ENCODE results near the gene FBP1.
A peak's percentile ranks its signal among the peaks of the same experiment; 100 is the strongest.

The FBP1 gene

DNA sequence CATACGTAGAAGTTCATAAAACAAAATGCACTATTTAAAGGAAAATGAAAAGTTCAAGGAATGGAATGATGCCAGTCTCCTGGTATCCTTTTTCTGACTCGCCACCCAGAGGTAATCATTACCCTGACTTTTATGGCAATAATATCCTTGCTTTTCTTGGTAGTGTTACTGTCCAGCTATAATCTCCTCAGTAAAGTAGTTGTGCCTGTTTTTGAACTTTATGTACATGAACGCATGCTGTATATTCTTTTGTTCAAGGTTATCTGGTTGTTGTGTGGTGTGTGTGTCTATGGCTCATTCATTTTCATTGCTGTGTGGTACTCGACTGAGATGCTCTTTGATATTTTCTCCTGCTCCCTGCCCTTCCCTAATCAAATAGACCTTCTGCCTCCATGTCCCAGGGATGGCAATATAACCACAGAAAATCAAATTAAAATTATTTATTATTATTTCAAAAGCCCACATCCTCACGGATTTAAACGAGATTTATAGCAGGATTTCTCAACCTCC lies 29.2 kb upstream of the FBP1 start:
- no peak overlapping the region for H3K27ac Mint-ChIP-seq
- no peaks in the 10 kb centered on the region for H3K36me3 Mint-ChIP-seq (ENCODE audit: low read depth)
- H3K9me3 Mint-ChIP-seq: no peaks in the 10 kb centered on the region
- H3K4me1 Mint-ChIP-seq (ENCODE audit: low read depth): peaks cover 11% of the 10 kb centered on the region
- H3K4me3 Mint-ChIP-seq: peak overlapping the region; percentile 87
- peaks cover 67% of the 10 kb centered on the region for H3K27me3 Mint-ChIP-seq (ENCODE audit: low read depth)
- DNase-seq (ENCODE audit: low spot score): no peak

DNA sequence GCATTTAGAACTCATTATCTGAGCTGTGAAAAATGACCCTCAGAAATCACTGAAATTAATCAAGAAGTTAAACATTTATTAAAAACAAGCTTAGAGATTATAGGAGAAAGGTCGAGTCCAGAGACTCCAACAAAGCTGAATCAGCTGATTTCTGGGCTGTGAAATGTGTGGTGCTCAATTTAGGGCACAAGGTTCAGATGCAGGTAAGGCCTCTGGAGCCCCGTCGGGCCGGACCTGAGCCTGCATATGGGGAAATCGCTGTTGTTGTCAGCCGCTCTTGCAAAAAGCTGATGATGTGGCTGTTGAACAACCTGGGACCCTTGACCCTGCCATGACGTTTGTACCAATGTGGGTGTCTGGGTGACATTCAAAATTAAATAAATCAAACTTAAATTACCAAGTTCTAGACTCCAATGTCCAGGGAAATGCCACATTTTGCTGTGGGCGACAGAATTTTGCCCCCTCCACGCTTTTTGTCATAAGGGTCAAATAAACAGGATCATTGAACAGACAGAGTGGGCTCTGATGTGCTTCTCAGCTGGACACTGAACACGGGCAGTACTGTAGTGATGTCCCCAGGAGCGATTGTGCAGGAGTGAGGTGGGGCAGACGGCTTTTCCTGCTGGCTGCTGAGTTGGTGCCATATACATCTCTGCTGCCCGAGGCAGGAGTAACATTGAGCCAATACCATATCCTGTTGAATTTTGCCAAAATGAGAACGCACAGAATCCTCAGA lies 27.2 kb upstream of the FBP1 start:
- Mint-ChIP-seq H3K9me3 (no peaks in the 10 kb centered on the region), H3K36me3 (ENCODE audit: low read depth) (no peaks in the 10 kb centered on the region), H3K4me3 (no peak overlapping the region), H3K27me3 (ENCODE audit: low read depth) (peaks cover 63% of the 10 kb centered on the region), H3K27ac (no peak overlapping the region), H3K4me1 (ENCODE audit: low read depth) (peaks cover 11% of the 10 kb centered on the region)
- DNase-seq (ENCODE audit: low spot score): no peak

DNA sequence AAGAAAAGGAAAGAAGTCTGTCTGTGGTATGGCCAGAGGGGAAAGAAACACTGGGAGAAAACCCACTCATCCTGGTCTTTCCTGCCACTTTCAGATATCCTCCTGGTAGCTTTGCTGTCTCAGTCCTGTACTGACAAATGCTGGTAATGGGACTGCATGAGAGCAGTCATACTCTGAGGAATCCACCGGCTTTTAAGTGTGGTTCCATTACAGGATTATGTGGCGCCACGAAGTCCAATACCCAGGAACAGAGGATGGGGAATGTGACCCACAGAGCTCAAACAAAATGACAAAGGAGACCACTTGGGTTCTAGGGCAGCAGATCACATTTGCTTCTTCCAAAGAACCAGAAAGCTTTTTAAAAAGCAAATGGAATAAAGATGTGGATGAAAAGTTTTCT lies 26.3 kb upstream of the FBP1 start:
- Mint-ChIP-seq H3K4me1 (ENCODE audit: low read depth) (peaks cover 11% of the 10 kb centered on the region), H3K27me3 (ENCODE audit: low read depth) (peaks cover 61% of the 10 kb centered on the region), H3K36me3 (ENCODE audit: low read depth) (no peaks in the 10 kb centered on the region), H3K4me3 (no peak overlapping the region), H3K9me3 (no peaks in the 10 kb centered on the region), H3K27ac (no peak overlapping the region)
- no peak for DNase-seq (ENCODE audit: low spot score)

DNA sequence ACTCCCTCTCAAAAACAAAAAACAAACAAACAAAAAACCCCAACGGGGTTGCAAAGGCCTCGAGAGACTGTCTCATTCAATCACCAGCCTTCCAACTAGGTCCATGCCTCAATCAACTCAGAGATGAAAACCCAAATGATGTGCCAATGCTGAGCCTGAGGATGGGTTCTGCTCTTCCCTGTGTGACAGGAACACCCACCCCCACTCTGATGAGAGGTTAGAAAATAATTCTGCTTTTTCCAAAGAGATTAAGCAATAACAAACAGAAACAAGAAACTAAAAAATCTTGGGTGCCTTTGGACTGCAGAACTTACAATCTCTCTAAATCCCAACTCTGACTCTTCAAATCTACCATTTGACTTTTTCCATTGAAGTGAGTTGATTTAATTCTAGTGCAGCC lies 25.5 kb upstream of the FBP1 start:
- Mint-ChIP-seq H3K4me1 (ENCODE audit: low read depth) (peaks cover 9% of the 10 kb centered on the region), H3K27ac (no peak overlapping the region), H3K9me3 (no peaks in the 10 kb centered on the region), H3K27me3 (ENCODE audit: low read depth) (peaks cover 60% of the 10 kb centered on the region), H3K36me3 (ENCODE audit: low read depth) (no peaks in the 10 kb centered on the region), H3K4me3 (no peak overlapping the region)
- no peak for DNase-seq (ENCODE audit: low spot score)

DNA sequence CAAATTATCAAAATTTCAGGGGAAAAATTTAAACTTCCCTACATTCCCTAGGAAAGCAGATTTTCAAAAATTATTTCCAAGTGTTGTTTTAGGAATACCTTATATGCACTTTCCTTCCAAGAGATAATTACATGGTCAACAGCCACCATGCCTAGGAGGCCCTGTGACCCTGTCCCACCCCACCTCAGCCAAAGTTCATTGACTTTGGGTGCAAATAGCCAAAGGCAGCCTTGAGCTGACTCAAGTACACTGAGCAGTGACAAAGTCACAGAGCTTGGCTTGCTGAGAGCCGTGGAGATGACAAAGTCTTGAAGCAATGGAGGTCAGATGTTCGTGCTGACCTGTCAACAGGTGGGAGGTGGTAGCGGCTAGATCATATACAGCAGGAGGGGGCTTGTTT lies 24.3 kb upstream of the FBP1 start:
- H3K27ac Mint-ChIP-seq: no peak overlapping the region
- no peak for DNase-seq (ENCODE audit: low spot score)

DNA sequence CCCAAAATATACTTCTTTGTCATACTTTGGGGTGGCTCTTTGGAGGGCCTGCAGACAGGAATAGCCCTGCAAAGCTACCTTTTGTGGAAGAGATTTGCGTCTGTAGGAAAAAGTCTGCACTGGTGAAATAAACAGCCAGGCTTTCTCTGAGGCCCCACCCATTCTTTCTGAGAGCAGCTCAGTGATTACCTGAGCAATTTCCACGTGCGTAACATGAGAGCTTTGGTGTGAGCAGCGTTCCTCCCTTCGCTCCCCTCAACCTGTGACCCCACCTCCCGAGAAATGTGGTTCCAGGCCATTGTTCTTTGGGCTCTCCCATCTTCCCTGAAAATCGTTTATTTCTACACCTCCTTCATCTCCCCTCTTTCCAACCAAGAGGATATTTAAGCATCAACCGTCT lies 23.8 kb upstream of the FBP1 start:
- Mint-ChIP-seq H3K4me1 (ENCODE audit: low read depth) (no peaks in the 10 kb centered on the region), H3K27ac (no peak overlapping the region), H3K4me3 (no peak overlapping the region), H3K27me3 (ENCODE audit: low read depth) (peaks cover 56% of the 10 kb centered on the region), H3K36me3 (ENCODE audit: low read depth) (no peaks in the 10 kb centered on the region), H3K9me3 (no peaks in the 10 kb centered on the region)
- no peak for DNase-seq (ENCODE audit: low spot score)

More for the DNA sequence above, 24.3 kb upstream of the FBP1 start:
- Mint-ChIP-seq H3K4me3 (no peak overlapping the region), H3K4me1 (ENCODE audit: low read depth) (peaks cover 2% of the 10 kb centered on the region), H3K27me3 (ENCODE audit: low read depth) (peaks cover 58% of the 10 kb centered on the region), H3K36me3 (ENCODE audit: low read depth) (no peaks in the 10 kb centered on the region), H3K9me3 (no peaks in the 10 kb centered on the region)

DNA sequence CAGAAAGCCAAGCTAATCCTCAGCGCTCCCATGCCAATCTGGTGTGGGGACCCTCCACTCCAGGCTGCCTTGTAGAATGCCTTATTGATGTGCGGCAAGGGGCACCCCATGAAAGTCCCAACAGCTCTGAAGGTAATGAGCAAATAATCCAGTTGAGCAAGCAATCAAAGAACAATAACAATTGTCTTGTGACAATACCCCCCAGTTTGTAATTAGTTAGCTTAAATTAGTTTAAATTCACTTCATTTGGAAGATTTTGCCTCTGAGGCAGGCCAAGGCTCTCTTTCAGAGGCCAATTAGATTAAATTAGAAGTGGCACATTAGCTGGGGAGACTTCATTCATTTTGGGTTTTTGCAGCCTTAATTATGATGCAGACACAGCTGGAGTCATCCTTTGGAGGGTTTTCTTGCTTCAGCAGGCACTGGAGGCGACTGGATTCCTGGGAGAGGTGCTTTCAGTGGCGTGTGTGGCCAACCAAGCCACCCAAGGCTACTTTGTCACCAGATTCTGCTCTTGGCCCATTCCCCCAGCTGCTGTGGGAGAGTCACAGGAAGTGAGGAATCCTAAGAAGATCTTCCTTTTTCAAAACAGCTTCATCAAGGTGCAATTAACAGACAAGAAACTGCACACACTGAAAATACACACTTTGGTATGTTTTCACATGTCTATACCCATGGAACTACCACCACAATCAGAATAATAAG lies 17.9 kb upstream of the FBP1 start:
- DNase-seq (ENCODE audit: low spot score): no peak
- no peak overlapping the region for H3K27ac Mint-ChIP-seq
- H3K4me3 Mint-ChIP-seq: peak overlapping the region; percentile 5
- H3K36me3 Mint-ChIP-seq (ENCODE audit: low read depth): no peaks in the 10 kb centered on the region
- no peaks in the 10 kb centered on the region for H3K9me3 Mint-ChIP-seq
- H3K4me1 Mint-ChIP-seq (ENCODE audit: low read depth): peaks cover 19% of the 10 kb centered on the region
- peaks cover 11% of the 10 kb centered on the region for H3K27me3 Mint-ChIP-seq (ENCODE audit: low read depth)

DNA sequence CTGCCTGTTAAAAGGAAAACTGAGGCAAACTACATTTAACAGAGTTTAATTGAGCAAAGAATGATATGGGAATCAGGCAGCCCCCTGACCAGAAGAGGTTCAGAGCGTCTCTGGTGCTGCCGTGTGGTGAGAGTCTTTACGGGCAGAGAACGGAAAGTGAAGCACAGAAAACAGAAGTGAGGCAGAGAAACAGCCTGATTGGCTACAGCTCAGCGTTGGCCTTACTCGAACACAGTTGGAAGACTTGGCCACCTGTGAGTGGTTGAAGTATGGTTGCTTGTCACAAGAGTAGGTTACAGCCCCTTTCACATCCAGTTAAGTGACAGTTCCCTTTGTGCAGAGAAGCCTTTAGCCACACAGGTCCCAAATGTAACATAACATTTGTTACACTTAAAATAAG lies 16.9 kb upstream of the FBP1 start:
- peak; percentile 35 for DNase-seq (ENCODE audit: low spot score)
- Mint-ChIP-seq H3K27ac (peak overlapping the region; percentile 68), H3K36me3 (ENCODE audit: low read depth) (no peaks in the 10 kb centered on the region), H3K4me1 (ENCODE audit: low read depth) (peaks cover 19% of the 10 kb centered on the region), H3K27me3 (ENCODE audit: low read depth) (peaks cover 8% of the 10 kb centered on the region), H3K4me3 (peak overlapping the region; percentile 73), H3K9me3 (no peaks in the 10 kb centered on the region)

DNA sequence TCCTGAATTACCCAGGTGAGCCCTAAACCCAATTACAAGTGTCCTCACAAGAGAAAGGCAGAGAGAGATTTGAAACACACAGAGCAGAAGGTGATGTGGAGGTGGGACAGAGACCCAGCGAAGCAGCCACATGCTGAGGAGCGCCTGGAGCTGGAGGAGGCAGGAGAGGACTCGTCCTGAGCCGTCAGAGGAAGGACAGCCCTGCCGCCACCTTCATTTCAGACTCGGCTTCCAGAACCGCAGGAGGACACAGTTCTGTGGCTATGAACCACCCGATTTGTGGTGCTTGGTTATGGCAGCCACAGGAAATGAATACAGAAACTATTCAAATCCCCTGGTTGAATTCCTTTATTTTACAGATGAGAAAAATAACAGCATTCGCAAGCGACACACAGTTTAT lies 16.4 kb upstream of the FBP1 start:
- peak overlapping the region; percentile 73 for H3K4me3 Mint-ChIP-seq
- DNase-seq (ENCODE audit: low spot score): no peak
- no peaks in the 10 kb centered on the region for H3K9me3 Mint-ChIP-seq
- peaks cover 19% of the 10 kb centered on the region for H3K4me1 Mint-ChIP-seq (ENCODE audit: low read depth)
- H3K27me3 Mint-ChIP-seq (ENCODE audit: low read depth): peaks cover 8% of the 10 kb centered on the region
- H3K27ac Mint-ChIP-seq: peak overlapping the region; percentile 68
- H3K36me3 Mint-ChIP-seq (ENCODE audit: low read depth): no peaks in the 10 kb centered on the region

DNA sequence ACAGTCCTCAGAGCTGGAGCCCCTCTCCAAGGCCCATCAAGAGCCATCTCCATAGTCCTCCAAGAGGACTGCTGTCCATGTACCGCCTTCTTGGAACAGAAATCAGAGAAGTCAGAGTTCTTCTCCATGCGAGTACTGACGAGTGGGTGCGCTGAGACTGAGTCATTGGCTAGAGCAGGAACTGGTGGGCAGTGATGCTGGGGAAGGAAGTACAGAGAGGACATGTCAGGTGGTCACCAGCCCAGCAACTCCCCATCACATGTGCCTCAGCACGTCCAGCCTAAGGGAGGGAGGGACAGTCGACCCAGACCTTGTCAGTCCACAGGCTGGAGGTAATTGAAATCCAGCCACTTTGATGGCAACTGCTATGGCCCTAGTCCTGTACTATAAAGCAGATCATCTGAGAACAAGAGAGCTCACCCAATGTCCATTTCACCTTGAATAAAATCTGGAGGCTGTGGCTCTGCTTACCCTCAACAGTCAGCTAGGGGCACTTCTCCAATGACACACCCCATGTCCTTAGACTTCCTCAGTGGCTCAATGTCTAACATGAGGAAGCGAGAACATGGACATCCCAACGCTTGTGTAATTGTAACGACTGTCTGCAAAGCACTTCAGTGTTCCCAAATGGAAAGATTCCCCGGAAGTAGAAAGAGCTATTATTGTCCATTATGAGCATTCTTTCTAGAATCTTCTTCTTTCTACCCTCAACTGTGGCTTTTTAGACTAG lies 15.0 kb upstream of the FBP1 start:
- H3K36me3 Mint-ChIP-seq (ENCODE audit: low read depth): no peaks in the 10 kb centered on the region
- peak; percentile 8 for DNase-seq (ENCODE audit: low spot score)
- no peak overlapping the region for H3K4me3 Mint-ChIP-seq

DNA sequence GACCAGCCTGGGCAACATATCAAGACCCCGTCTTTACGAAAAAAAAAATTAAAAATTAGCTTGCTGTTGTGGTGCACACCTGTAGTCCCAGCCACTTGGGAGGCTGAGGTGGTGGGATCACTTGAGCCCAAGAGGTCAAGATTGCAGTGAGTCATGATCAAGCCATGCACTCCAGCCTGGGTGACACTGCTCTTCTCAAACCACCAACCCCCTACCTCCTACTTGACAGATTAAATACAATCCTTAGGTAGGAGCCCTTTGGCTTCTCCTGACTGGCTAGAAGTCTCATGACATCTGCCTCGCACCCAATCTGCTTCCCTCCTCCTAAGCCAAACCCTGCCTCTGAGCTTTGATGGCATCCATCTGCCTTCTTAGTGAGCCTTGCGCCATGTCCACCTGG lies 11.6 kb upstream of the FBP1 start:
- Mint-ChIP-seq H3K4me3 (no peak overlapping the region), H3K4me1 (ENCODE audit: low read depth) (peaks cover 13% of the 10 kb centered on the region), H3K27me3 (ENCODE audit: low read depth) (peaks cover 19% of the 10 kb centered on the region), H3K9me3 (no peaks in the 10 kb centered on the region), H3K36me3 (ENCODE audit: low read depth) (no peaks in the 10 kb centered on the region), H3K27ac (no peak overlapping the region)
- DNase-seq (ENCODE audit: low spot score): no peak

More for the DNA sequence above, 15.0 kb upstream of the FBP1 start:
- no peaks in the 10 kb centered on the region for H3K9me3 Mint-ChIP-seq
- H3K27ac Mint-ChIP-seq: no peak overlapping the region
- H3K4me1 Mint-ChIP-seq (ENCODE audit: low read depth): peaks cover 19% of the 10 kb centered on the region
- peaks cover 8% of the 10 kb centered on the region for H3K27me3 Mint-ChIP-seq (ENCODE audit: low read depth)

DNA sequence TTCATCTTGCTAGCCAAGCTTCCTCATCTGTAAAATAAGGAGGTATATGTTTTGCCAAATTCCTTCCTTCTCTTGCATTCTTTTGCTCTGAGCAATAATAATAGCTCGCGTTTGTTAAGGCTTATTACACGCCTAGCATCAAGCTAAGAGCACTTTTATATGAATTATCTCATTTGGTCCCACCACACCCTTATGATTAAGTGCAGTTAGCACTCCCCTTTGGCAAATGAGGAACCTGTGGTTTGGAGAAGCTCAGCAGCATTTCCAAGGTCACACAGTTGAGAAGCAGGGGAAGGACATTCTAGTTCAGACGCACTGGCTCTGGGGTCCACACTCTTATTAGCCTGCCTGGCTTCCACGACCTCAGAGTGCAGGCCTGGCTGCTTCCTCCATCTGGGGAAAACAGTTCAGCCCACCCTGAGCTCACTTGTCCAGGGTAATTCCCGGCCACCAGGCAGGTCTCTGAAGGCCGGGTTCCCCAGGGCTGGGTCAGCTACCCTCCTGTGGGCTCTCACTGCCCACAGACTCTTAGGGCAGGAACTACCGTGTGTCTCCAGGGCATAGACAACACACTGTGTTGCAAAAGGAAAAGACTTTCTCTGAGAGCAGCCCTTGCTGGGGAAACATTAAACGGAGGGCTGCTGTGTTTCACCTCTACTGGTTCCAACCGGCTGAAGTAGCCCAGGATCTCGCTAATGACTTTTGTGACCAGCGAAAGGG lies 9.9 kb upstream of the FBP1 start:
- Mint-ChIP-seq H3K27ac (no peak overlapping the region), H3K36me3 (ENCODE audit: low read depth) (no peaks in the 10 kb centered on the region), H3K27me3 (ENCODE audit: low read depth) (peaks cover 24% of the 10 kb centered on the region), H3K9me3 (no peaks in the 10 kb centered on the region), H3K4me3 (no peak overlapping the region), H3K4me1 (ENCODE audit: low read depth) (no peaks in the 10 kb centered on the region)
- no peak for DNase-seq (ENCODE audit: low spot score)

DNA sequence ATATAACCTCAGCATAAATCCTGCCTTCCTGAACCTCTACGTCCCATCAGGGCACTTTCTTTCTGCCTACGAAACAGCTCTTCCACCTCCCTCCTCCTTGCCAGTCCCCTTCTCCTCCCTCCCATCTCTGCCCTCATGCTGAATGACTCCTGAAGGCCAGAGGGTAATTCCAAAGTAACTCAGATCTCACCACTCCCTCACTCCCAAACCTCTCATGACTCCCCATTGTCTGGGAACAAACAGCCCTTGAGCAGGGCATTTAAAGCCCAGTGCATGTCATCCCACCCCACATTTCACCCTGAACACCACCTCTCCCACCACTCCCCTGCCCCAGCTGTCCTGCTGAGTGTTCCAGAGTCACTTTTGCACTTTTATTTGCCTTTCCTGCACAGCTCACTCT lies 8.9 kb upstream of the FBP1 start:
- no peak for DNase-seq (ENCODE audit: low spot score)
- H3K27me3 Mint-ChIP-seq (ENCODE audit: low read depth): peaks cover 24% of the 10 kb centered on the region
- no peaks in the 10 kb centered on the region for H3K9me3 Mint-ChIP-seq
- H3K4me1 Mint-ChIP-seq (ENCODE audit: low read depth): no peaks in the 10 kb centered on the region
- no peak overlapping the region for H3K27ac Mint-ChIP-seq
- no peaks in the 10 kb centered on the region for H3K36me3 Mint-ChIP-seq (ENCODE audit: low read depth)
- H3K4me3 Mint-ChIP-seq: no peak overlapping the region
